Right lobe of liver (tissue), 4 donors: Measurements from ENCODE around the gene SFTA2.
"Not testable (repeated sequence)": the region's sequence is repeated elsewhere in the genome, so short reads cannot be mapped to it uniquely, and the experiment has no call there.

Experiments
- CTCF ChIP-seq, 4 donors: fragments of 200-600 bp in 3 of 4; fragments of 450-650 bp in 1 of 4; IDR thresholded peaks; one replicate each; pipeline versions ENCODE4 v1.5.1 to v1.8.0; 2016 to 2022; ENCODE audit warnings: antibody characterized with exemption in 4 of 4, mild to moderate bottlenecking in 2 of 4
- POLR2A ChIP-seq: fragments of 450-650 bp; IDR thresholded peaks from one replicate; pipeline ENCODE4 v1.6.1; 2017; ENCODE audit warnings: antibody characterized with exemption, mild to moderate bottlenecking
- donor health status: DM: no; HTN: no; CAD: no.
- donor health status: DM: no; HTN: no; CAD: no.
- donor health status: DM: no; HTN: yes; CAD: no.

- not testable (repeated sequence) for TF ChIP-seq CTCF (IDR thresholded peaks at IDR 0.05); POLR2A
Measured at GRCh38 chr6:30907290-30907757, 24.6 kb downstream of the SFTA2 start.
